Activated CD8-positive, alpha-beta memory T cell treated with anti-CD3 and anti-CD28 coated beads, Interleukin-2, amount 10 ng/mL, durations not matched to agents 7 days and 5 days (primary cell): ENCODE data around the gene IRF9. TPM values are rescaled to one million over a fixed set of nuclear protein-coding genes. Genes with fewer than 3 reads are reported as not detected.

ENCODE experiments used
- ATAC-seq: fragments of 150-1000 bp; cut with Tn5 transposase; one replicate; pipeline ENCODE4 v1.10.0; 2021; ENCODE audit warnings: moderate library complexity
- CTCF ChIA-PET: fragments of 350-600 bp; sonication (Branson Sonifier 250); formaldehyde crosslinking; loops from one replicate; lab custom pipeline; 2021; ENCODE audit warnings: antibody characterized with exemption; lab: Charles Lee
- DNase-seq: peaks from one replicate; pipeline ENCODE4 v3.0.0-alpha.2; 2020
- H3K27ac Mint-ChIP-seq: one replicate; pipeline ENCODE4 v1.8.0; 2021; ENCODE audit warnings: mild to moderate bottlenecking, mixed read lengths
- H3K27me3 Mint-ChIP-seq: one replicate; pipeline ENCODE4 v1.8.0; 2021; ENCODE audit warnings: mixed read lengths
- H3K36me3 Mint-ChIP-seq: one replicate; pipeline ENCODE4 v1.8.0; 2021; ENCODE audit warnings: mild to moderate bottlenecking, mixed read lengths
- H3K4me1 Mint-ChIP-seq: one replicate; pipeline ENCODE4 v1.8.0; 2021; ENCODE audit warnings: mixed read lengths
- H3K4me3 Mint-ChIP-seq: one replicate; pipeline ENCODE4 v1.8.0; 2021; ENCODE audit warnings: mild to moderate bottlenecking, moderate library complexity, mixed read lengths
- H3K9me3 Mint-ChIP-seq: one replicate; pipeline ENCODE4 v1.8.0; 2022; ENCODE audit warnings: low read depth, mixed read lengths
- total RNA-seq, 2 experiments: library from RNA; stranded (reverse); gene quantifications; one replicate each; pipeline ENCODE4 v1.2.3, GENCODE V29; 2021

The IRF9 gene
- total RNA-seq, 2 experiments from 2014 or later: 238 to 295 TPM

DNA sequence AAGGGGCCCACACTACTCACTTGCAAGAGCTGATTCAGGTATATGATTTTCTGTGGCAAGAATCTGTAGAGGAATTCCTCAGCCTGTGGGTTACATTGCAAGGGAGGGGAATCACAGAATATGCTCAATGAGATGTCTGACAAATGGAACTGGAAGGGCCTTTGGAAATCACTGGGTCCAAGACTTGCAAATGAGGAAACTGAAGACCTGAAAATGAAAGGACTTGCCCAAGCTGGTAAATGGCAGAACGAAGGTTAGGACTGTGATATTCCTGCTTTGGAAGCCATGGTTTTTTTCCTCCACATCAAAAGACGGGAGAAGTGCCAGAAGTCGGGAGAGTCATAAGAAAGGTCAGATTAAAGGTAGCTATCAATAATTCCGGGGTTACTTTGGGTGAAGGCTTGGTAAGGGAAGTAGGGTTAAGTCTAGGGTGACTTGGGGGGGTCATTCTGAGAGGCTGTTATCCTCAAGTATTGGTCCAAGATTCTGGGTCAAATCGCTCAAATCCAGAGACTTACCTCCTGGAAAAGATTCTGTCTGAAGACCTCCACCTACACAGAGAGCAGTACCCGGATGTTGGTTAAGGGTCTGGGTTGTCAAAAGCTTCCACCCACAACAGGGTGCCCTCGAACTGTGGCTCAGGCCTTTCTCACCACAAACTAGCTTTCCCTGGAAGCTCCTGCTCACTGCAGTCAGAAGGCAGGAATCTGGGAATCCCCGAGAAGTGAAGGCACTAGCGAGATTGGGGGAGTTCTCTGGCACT, 15.2 kb upstream of the IRF9 start:
- Mint-ChIP-seq H3K4me3 (peak overlapping the region; percentile 94), H3K9me3 (no peaks in the 10 kb centered on the region), H3K4me1 (peaks cover 69% of the 10 kb centered on the region), H3K36me3 (peaks cover 70% of the 10 kb centered on the region), H3K27me3 (no peaks in the 10 kb centered on the region), H3K27ac (peak overlapping the region; percentile 99)
- DNase-seq: no peak
- CTCF ChIA-PET: interaction anchor here (0.5 to 7.4 kb wide), 10 partner anchors 9 to 165 kb away, joined by 3 to 99 read pairs (median 5); partner anchors contain the start of genes IRF9, LTB4R, PSME1 and TINF2
- no peak for ATAC-seq

DNA sequence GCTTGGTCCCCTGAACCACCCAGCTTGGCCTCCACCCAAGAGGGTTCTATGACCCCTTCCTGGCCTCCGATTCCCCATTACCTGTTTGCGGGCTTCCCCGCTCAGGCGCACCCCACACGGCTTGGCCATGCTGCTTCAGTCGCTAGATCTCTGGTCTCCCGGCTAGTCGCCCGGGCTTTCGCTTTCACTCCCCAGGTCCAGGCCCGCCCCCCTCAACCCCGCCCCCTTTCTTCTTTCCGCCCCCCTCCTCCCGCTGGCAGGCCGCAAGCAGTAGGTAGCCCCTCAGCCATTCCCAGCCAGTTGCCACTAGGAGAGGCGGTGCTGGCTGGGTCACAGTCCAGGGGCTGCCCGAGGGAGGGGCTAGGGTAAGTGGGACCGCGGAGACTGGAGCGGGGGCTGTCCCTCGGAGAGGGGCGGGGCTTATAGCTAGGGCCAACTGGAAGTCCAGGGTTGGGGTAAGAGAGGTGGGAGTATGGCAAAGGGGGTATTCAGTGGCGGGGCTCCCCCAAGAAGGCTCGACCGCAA, 14.6 kb upstream of the IRF9 start, which contains the start of gene PSME2:
TSS of gene PSME2 (minus strand) at position 158 of the 525 bp plus-strand sequence. CDS start at position 129, 29 bp downstream.
- H3K4me1 Mint-ChIP-seq: peaks cover 72% of the 10 kb centered on the region
- CTCF ChIA-PET: interaction anchor here (1.2 to 7.4 kb wide), 10 partner anchors 10 to 164 kb away, joined by 3 to 99 read pairs (median 6); partner anchors contain the start of genes DCAF11, IRF9, LTB4R and NRL

DNA sequence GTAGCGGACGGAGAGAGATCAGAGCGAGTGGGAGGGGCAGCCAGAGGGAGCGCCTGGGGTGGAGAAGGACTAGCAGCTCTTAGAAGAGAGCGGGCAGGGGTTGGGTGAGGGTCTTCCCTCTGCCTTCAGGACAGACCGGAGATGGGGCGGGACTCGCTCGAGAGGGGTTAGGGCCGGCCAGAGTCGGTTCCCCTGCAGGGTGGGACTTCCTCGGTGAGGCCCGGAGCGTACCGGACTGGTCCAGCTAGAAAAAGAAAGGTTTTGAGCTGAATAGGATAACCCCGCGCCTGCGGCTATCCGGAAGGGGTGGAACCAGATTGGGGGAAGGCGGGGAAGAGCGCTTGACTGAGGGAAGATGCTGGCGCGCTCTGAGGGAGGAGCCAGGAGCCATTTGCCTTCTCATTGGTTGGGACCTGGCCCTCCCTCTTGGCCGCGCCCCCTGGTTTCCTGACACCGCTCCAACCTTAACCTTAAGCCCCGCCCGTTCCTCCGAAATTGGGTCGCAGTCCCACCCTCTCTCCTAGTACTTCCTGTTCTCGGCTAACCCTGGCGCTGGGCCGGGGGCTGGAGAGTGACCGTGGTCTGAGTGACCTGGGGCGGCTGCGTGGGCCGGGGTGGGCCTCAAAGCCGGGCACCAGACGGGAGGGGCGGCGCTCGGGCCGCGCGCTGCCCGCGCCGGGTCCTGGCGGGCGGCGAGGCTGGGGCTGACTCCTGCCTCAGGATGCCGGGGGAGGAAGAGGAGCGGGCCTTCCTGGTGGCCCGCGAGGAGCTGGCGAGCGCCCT, 13.9 kb upstream of the IRF9 start, which contains the start of gene RNF31:
TSS of gene RNF31 (plus strand) at position 521 of the 783 bp plus-strand sequence. CDS start at position 722, 201 bp downstream.
- no peaks in the 10 kb centered on the region for H3K9me3 Mint-ChIP-seq
- H3K4me1 Mint-ChIP-seq: peaks cover 67% of the 10 kb centered on the region
- H3K27me3 Mint-ChIP-seq: no peaks in the 10 kb centered on the region
- H3K27ac Mint-ChIP-seq: peak within 1 kb of the TSS; percentile 99
- H3K36me3 Mint-ChIP-seq: peaks cover 75% of the 10 kb centered on the region
- DNase-seq: peak; percentile 99
- peak; percentile 88 for ATAC-seq
- peak within 1 kb of the TSS; percentile 94 for H3K4me3 Mint-ChIP-seq
- CTCF ChIA-PET: interaction anchor here (0.7 to 7.4 kb wide), 11 partner anchors 9 to 95 kb away, joined by 3 to 99 read pairs (median 5); partner anchors contain the start of genes DCAF11, IRF9, NRL and PSME1

More for the DNA sequence above, 14.6 kb upstream of the IRF9 start, which contains the start of gene PSME2:
- DNase-seq: peak; percentile 97
- peak; percentile 71 for ATAC-seq
- Mint-ChIP-seq H3K9me3 (no peaks in the 10 kb centered on the region), H3K27ac (peak within 1 kb of the TSS; percentile 99), H3K4me3 (peak within 1 kb of the TSS; percentile 94), H3K27me3 (no peaks in the 10 kb centered on the region), H3K36me3 (peaks cover 74% of the 10 kb centered on the region)

DNA sequence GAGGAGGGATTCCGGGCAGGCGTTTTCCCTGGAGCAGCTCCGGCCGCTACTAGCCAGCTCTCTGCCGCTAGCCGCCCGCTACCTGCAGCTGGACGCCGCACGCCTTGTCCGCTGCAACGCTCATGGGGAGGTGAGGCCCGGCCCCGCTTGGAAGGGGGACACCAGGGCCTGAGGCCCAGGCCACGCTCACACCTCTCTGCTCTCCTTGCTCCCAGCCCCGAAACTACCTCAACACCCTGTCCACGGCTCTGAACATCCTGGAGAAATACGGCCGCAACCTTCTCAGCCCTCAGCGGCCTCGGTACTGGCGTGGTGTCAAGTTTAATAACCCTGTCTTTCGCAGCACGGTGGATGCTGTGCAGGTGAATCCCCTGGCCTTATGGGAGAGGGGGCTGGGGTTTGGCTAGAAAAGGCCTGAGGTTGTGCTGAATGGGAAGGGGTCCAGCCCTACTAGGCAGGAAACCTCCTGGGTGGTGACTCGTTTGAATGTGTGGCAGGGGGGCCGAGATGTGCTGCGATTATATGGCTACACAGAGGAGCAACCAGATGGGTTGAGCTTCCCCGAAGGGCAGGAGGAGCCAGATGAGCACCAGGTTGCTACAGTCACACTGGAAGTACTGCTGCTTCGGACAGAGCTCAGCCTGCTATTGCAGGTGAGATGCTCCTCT, 13.2 kb upstream of the IRF9 start:
- ATAC-seq: no peak
- H3K27ac Mint-ChIP-seq: peak overlapping the region; percentile 86
- H3K4me3 Mint-ChIP-seq: peak overlapping the region; percentile 94
- CTCF ChIA-PET: interaction anchor here (0.7 to 7.4 kb wide), 8 partner anchors 8 to 57 kb away, joined by 3 to 99 read pairs (median 6); partner anchors contain the start of genes DCAF11, IRF9, NRL and PSME1
- no peaks in the 10 kb centered on the region for H3K27me3 Mint-ChIP-seq
- peaks cover 75% of the 10 kb centered on the region for H3K36me3 Mint-ChIP-seq
- H3K9me3 Mint-ChIP-seq: no peaks in the 10 kb centered on the region
- DNase-seq: no peak
- peaks cover 62% of the 10 kb centered on the region for H3K4me1 Mint-ChIP-seq

DNA sequence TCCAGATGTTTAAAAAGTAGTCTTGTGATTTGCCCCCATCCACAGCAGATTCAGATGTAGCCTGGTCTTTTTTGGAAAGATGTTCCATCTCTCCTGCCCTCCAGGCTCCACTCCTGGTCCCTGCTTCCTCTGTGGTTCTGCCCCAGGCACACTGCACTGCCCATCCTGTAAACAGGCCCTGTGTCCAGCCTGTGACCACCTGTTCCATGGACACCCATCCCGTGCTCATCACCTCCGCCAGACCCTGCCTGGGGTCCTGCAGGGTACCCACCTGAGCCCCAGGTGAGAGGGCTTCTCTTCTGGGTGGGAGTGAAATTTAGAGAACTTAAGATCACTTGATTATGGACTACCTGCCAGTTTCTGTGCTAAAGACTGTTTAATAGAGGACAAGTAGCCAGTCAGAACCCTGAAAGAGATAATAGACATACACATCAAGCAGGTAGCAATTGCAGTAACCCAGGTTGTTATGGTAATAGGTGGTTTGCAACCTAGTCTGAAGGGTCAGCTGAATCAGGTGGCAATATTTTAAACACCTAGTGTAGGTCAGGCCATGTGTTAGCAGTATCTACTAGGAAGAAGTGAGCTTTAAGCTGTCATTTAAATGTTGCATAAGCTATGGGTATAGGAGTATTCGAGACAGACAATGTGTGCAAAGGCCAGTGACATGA, 11.6 kb upstream of the IRF9 start:
- DNase-seq (no peak), ATAC-seq (no peak)
- no peaks in the 10 kb centered on the region for H3K9me3 Mint-ChIP-seq
- peak overlapping the region; percentile 3 for H3K4me3 Mint-ChIP-seq
- CTCF ChIA-PET: interaction anchor here (1.3 to 7.4 kb wide), 4 partner anchors 8 to 41 kb away, joined by 3 to 99 read pairs (median 20); partner anchors contain the start of genes EMC9, IRF9 and PSME1
- H3K4me1 Mint-ChIP-seq: peaks cover 47% of the 10 kb centered on the region
- H3K36me3 Mint-ChIP-seq: peaks cover 67% of the 10 kb centered on the region
- H3K27ac Mint-ChIP-seq: peak overlapping the region; percentile 15
- no peaks in the 10 kb centered on the region for H3K27me3 Mint-ChIP-seq

DNA sequence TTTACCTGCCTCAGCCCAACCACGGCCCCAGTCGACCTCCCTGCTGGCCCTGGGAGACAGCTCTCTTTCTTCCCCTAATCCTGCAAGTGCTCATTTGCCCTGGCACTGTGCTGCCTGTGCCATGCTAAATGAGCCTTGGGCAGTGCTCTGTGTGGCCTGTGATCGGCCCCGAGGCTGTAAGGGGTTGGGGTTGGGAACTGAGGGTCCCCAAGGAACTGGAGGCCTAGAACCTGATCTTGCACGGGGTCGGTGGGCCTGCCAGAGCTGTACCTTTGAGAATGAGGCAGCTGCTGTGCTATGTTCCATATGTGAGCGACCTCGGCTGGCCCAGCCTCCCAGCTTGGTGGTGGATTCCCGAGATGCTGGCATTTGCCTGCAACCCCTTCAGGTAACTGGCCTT, 11.0 kb upstream of the IRF9 start:
- peaks cover 68% of the 10 kb centered on the region for H3K36me3 Mint-ChIP-seq
- CTCF ChIA-PET: interaction anchor here (2.0 to 7.4 kb wide), 2 partner anchors 9 to 11 kb away, joined by 7 to 99 read pairs; partner anchors contain the start of genes EMC9 and IRF9
- no peak overlapping the region for H3K4me3 Mint-ChIP-seq
- no peak overlapping the region for H3K27ac Mint-ChIP-seq
- peaks cover 43% of the 10 kb centered on the region for H3K4me1 Mint-ChIP-seq
- DNase-seq (no peak), ATAC-seq (no peak)
- H3K9me3 Mint-ChIP-seq: no peaks in the 10 kb centered on the region
- no peaks in the 10 kb centered on the region for H3K27me3 Mint-ChIP-seq

DNA sequence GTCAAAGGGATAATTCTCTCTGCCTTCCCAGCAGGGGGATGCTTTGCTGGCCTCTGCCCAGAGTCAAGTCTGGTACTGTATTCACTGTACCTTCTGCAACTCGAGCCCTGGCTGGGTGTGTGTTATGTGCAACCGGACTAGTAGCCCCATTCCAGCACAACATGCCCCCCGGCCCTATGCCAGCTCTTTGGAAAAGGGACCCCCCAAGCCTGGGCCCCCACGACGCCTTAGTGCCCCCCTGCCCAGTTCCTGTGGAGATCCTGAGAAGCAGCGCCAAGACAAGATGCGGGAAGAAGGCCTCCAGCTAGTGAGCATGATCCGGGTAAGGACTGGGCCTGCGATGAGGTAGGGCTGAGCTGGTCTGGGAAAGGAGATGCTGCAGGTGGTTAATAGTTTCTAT, 10.5 kb upstream of the IRF9 start:
- ATAC-seq (no peak), DNase-seq (no peak)
- no peak overlapping the region for H3K4me3 Mint-ChIP-seq
- H3K4me1 Mint-ChIP-seq: peaks cover 37% of the 10 kb centered on the region
- no peak overlapping the region for H3K27ac Mint-ChIP-seq
- CTCF ChIA-PET: interaction anchor here (2.0 to 7.4 kb wide), 2 partner anchors 9 to 10 kb away, joined by 7 to 99 read pairs; partner anchors contain the start of genes EMC9 and IRF9
- peaks cover 67% of the 10 kb centered on the region for H3K36me3 Mint-ChIP-seq
- no peaks in the 10 kb centered on the region for H3K9me3 Mint-ChIP-seq
- H3K27me3 Mint-ChIP-seq: no peaks in the 10 kb centered on the region

DNA sequence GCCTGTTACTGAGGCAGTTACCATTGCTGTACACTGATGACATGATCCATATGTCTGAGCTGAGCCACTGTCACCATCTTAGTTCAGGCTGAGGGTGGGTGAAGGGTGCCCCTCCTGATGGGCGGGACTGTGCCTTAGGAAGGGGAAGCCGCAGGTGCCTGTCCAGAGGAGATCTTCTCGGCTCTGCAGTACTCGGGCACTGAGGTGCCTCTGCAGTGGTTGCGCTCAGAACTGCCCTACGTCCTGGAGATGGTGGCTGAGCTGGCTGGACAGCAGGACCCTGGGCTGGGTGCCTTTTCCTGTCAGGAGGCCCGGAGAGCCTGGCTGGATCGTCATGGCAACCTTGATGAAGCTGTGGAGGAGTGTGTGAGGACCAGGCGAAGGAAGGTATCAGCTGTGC, 10.1 kb upstream of the IRF9 start:
- ATAC-seq (no peak), DNase-seq (no peak)
- Mint-ChIP-seq H3K4me1 (peaks cover 33% of the 10 kb centered on the region), H3K27ac (no peak overlapping the region), H3K9me3 (no peaks in the 10 kb centered on the region), H3K4me3 (no peak overlapping the region), H3K27me3 (no peaks in the 10 kb centered on the region), H3K36me3 (peaks cover 67% of the 10 kb centered on the region)
- CTCF ChIA-PET: interaction anchor here (2.0 to 7.4 kb wide), 2 partner anchors 10 kb away, joined by 7 to 99 read pairs; partner anchors contain the start of genes EMC9 and IRF9

DNA sequence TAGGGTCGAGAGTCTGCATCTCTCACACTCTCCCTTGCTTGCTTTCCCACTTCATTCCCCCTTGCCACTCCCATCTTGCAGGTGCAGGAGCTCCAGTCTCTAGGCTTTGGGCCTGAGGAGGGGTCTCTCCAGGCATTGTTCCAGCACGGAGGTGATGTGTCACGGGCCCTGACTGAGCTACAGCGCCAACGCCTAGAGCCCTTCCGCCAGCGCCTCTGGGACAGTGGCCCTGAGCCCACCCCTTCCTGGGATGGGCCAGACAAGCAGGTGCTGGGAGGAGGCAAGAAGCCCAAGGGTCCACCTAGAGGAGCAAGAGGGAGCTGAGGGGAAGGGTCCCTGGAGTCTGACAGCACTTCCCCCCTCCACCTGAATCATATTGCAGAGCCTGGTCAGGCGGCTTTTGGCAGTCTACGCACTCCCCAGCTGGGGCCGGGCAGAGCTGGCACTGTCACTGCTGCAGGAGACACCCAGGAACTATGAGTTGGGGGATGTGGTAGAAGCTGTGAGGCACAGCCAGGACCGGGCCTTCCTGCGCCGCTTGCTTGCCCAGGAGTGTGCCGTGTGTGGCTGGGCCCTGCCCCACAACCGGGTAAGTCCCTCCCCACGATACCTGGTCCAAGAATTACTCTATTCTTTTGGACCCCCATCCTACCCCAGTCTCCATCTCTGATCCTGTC, 9.5 kb upstream of the IRF9 start:
- no peaks in the 10 kb centered on the region for H3K27me3 Mint-ChIP-seq
- peaks cover 33% of the 10 kb centered on the region for H3K4me1 Mint-ChIP-seq
- H3K9me3 Mint-ChIP-seq: no peaks in the 10 kb centered on the region
- H3K4me3 Mint-ChIP-seq: no peak overlapping the region
- H3K36me3 Mint-ChIP-seq: peaks cover 66% of the 10 kb centered on the region
- ATAC-seq (no peak), DNase-seq (no peak)
- no peak overlapping the region for H3K27ac Mint-ChIP-seq
- CTCF ChIA-PET: interaction anchor here (1.0 to 7.4 kb wide), 3 partner anchors 10 to 15 kb away, joined by 3 to 99 read pairs (median 7); partner anchors contain the start of genes EMC9, IRF9 and PSME1

DNA sequence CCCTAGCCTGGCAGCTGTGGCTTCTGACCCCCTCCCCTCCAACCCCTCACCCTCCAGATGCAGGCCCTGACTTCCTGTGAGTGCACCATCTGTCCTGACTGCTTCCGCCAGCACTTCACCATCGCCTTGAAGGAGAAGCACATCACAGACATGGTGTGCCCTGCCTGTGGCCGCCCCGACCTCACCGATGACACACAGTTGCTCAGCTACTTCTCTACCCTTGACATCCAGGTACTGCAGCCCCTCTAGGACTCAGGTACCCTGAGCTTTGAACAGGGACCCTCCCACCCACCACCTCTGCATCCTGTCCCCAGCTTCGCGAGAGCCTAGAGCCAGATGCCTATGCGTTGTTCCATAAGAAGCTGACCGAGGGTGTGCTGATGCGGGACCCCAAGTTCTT, 6.0 kb upstream of the IRF9 start:
- H3K36me3 Mint-ChIP-seq: peaks cover 65% of the 10 kb centered on the region
- ATAC-seq (no peak), DNase-seq (no peak)
- H3K9me3 Mint-ChIP-seq: no peaks in the 10 kb centered on the region
- CTCF ChIA-PET: interaction anchor here (1.1 kb wide), 1 partner anchor 14 kb away, joined by 3 read pairs; the partner anchor contains the start of gene EMC9
- peaks cover 16% of the 10 kb centered on the region for H3K4me1 Mint-ChIP-seq
- no peak overlapping the region for H3K4me3 Mint-ChIP-seq
- no peaks in the 10 kb centered on the region for H3K27me3 Mint-ChIP-seq
- no peak overlapping the region for H3K27ac Mint-ChIP-seq

DNA sequence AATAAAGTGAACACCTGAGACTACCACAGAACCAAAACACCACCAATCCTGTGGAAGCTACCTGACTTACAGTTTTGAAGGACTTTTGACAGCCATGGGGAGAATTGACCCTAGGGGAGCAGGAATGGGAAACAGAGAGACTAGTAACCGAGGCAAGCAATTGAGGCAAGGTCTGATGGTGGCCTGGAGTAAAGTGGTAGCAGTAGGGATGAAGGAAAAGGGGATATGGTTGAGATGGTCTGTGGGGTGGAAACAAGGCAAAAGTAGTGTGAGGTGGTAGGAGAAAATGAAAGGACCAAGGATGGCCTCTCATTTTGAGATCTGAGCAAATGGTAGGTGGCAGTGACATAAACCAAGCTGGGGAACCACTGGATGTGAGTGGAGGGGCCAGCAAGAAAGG, 4.2 kb upstream of the IRF9 start:
- no peaks in the 10 kb centered on the region for H3K27me3 Mint-ChIP-seq
- H3K9me3 Mint-ChIP-seq: no peaks in the 10 kb centered on the region
- H3K4me1 Mint-ChIP-seq: peaks cover 18% of the 10 kb centered on the region
- peak overlapping the region; percentile 56 for H3K27ac Mint-ChIP-seq
- DNase-seq (no peak), ATAC-seq (no peak)
- no peak overlapping the region for H3K4me3 Mint-ChIP-seq
- CTCF ChIA-PET: interaction anchor here (1.0 kb wide), 1 partner anchor 10 kb away, joined by 5 read pairs; the partner anchor contains the start of genes PSME2 and RNF31
- peaks cover 64% of the 10 kb centered on the region for H3K36me3 Mint-ChIP-seq
